HEK293 (cell line): Measurements from ENCODE around the gene C3orf20.

ENCODE experiments used
- ZEB2 ChIP-seq: fragments of 450-650 bp; formaldehyde crosslinking; IDR thresholded peaks from 2 replicates; pipeline ENCODE4 v1.5.1; 2016; ENCODE audit warnings: missing biosample characterization, missing genetic modification characterization
- ZNF561 ChIP-seq: fragments of 450-650 bp; IDR thresholded peaks from 2 replicates; pipeline ENCODE4 v1.5.1; 2018; ENCODE audit warnings: missing biosample characterization, missing genetic modification characterization, borderline replicate concordance
- ZNF664 ChIP-seq: fragments of 450-650 bp; formaldehyde crosslinking; IDR thresholded peaks from 2 replicates; pipeline ENCODE4 v1.5.1; 2016; ENCODE audit warnings: missing biosample characterization, missing genetic modification characterization
- ZNF777 ChIP-seq: fragments of 450-650 bp; formaldehyde crosslinking; IDR thresholded peaks from 2 replicates; pipeline ENCODE4 v1.5.1; 2017; ENCODE audit warnings: missing biosample characterization, missing genetic modification characterization, borderline replicate concordance
- TF ChIP-seq, protein P1 (sequence below): fragments of 450-650 bp; IDR thresholded peaks from 2 replicates; pipeline ENCODE4 v1.5.1; 2018; ENCODE audit warnings: missing biosample characterization, mild to moderate bottlenecking, missing genetic modification characterization

DNA sequence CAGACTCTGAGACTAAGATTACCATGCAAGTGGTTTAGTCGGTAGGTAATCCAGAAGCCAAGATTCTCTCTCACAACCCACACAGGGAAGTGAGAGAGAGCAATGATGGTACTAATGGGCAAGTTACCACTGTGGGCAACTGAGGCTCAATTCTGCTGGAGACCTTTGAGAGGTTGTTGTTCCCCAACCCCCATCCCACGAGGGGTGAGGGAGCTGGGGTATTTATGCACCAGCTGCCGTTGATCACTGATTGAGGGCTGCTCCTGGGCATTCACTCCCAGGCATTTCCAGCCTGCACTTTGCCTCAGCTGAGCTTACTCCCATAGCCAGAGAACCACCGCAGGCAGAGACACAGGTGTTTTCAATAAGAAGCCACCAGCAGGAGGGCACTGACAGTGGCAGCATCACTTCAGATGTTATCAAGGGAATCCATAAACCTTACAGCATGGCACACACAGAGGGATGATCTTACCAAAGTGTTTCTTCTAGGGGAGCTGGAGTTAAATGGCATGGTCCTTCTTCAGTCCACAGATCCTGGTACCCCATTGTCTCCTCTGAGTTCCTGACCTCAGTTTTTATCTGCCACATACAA, 38.3 kb upstream of the C3orf20 start:
- TF ChIP-seq ZNF664 (tag by site-specific recombination) (no peak), ZNF561 (tag by site-specific recombination) (no peak), ZEB2 (tag by site-specific recombination) (no peak), ZNF777 (tag by site-specific recombination) (no peak)
- TF ChIP-seq, protein P1, sequence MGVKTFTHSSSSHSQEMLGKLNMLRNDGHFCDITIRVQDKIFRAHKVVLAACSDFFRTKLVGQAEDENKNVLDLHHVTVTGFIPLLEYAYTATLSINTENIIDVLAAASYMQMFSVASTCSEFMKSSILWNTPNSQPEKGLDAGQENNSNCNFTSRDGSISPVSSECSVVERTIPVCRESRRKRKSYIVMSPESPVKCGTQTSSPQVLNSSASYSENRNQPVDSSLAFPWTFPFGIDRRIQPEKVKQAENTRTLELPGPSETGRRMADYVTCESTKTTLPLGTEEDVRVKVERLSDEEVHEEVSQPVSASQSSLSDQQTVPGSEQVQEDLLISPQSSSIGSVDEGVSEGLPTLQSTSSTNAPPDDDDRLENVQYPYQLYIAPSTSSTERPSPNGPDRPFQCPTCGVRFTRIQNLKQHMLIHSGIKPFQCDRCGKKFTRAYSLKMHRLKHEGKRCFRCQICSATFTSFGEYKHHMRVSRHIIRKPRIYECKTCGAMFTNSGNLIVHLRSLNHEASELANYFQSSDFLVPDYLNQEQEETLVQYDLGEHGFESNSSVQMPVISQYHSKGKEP: no peak
